Measurements from ENCODE around the gene WNT10A. TPM values are rescaled to one million over a fixed set of nuclear protein-coding genes. Genes with fewer than 3 reads are reported as not detected.

WNT10A gene
- not detected in 2 replicates for total RNA-seq

DNA sequence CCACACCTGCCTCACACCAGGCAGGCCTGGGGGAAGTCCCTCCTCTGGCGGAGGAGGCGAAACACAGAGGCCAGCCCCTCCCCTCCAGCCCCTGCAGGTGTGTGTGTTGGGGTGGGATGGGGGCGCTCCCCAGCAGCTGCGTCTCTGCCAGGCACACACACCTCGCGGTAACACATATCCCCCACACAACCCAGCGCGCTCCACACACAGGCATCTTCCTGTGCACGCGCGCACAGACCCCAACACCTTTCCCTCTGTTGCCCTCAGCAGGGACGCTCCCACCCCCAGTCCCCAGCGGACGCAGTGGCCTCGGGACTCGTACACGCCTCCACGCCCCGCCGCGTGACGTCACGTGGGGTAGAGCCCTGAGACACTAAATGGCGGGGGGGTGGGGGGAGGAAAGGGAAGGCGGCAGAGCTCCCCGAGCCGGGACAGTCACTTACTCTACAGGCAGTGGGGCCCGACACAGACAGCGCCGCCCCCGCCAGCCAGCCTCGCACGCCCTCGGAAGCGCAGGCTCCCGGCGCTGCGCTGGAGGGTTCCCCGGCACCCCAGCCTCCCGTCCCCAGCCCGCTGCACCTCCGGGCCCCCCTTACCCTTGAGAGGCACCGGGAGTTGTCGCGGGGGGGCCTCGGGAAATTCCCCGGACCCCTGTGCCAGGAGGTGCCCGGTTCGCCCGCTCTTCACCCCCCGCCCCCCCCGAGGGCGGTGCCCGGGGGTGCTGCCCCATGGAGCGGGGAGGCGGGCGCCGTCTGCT is at the start of gene WNT10A:
WNT10A (plus strand) TSS at position 751 of the 757 bp plus-strand sequence. CDS start 144 bp downstream, outside the sequence.

GRCh38 chr2:218831378-218831990 is 49.2 kb upstream of the WNT10A start, which contains the start of gene PRKAG3:
TSS of gene PRKAG3 (minus strand) at chr2:218831803.

GRCh38 chr2:218859556-218859987 is 21.1 kb upstream of the WNT10A start, which contains the start of gene WNT6:
TSS of gene WNT6 (plus strand) at chr2:218859805. CDS start at chr2:218860038, 233 bp downstream.

Other genes starting within 250 kb of the WNT10A start
- 11.1 and 11.9 TPM in 2 replicates for gene ZNF142, start 221.2 kb upstream of the WNT10A start, total RNA-seq
- gene BCS1L, start 221.2 kb upstream of the WNT10A start, total RNA-seq, result 48.6 and 53.8 TPM in 2 replicates
- 21.7 and 32.4 TPM in 2 replicates for gene RNF25, start 208.8 kb upstream of the WNT10A start, total RNA-seq
- gene STK36, start 208.8 kb upstream of the WNT10A start, total RNA-seq, result 11.4 and 14.1 TPM in 2 replicates
- 10.3 and 10.8 TPM in 2 replicates for gene TTLL4, start 170.0 kb upstream of the WNT10A start, total RNA-seq
- 14.6 and 15.9 TPM in 2 replicates for gene CYP27A1, start 98.7 kb upstream of the WNT10A start, total RNA-seq
- not detected in 2 replicates for gene PRKAG3, start 49.0 kb upstream of the WNT10A start, total RNA-seq
- gene WNT6, start 21.0 kb upstream of the WNT10A start, total RNA-seq, result not detected in 2 replicates
- gene CDK5R2, start 78.8 kb downstream of the WNT10A start, total RNA-seq, result not detected in 2 replicates
- not detected in 2 replicates for gene FEV, start 104.3 kb downstream of the WNT10A start, total RNA-seq
- gene CRYBA2, start 112.6 kb downstream of the WNT10A start, total RNA-seq, result not detected in 2 replicates
- not detected in 2 replicates for gene CFAP65, start 160.7 kb downstream of the WNT10A start, total RNA-seq
- gene IHH, start 180.1 kb downstream of the WNT10A start, total RNA-seq, result not detected in 2 replicates